VCaP (cell line): ENCODE measurements around the gene ARHGAP9.
A peak's percentile ranks its signal among the peaks of the same experiment; 100 is the strongest.

Experiments used
- H3K27ac ChIP-seq: fragments of 450-650 bp; 2 replicates; pipeline ENCODE4 v1.5.1; 2017
- TF ChIP-seq, protein P1 (sequence below): fragments of 450-650 bp; conservative IDR thresholded peaks from 2 replicates; pipeline ENCODE4 v1.5.1; 2017; ENCODE audit warnings: mild to moderate bottlenecking, moderate library complexity

Gene ARHGAP9

DNA sequence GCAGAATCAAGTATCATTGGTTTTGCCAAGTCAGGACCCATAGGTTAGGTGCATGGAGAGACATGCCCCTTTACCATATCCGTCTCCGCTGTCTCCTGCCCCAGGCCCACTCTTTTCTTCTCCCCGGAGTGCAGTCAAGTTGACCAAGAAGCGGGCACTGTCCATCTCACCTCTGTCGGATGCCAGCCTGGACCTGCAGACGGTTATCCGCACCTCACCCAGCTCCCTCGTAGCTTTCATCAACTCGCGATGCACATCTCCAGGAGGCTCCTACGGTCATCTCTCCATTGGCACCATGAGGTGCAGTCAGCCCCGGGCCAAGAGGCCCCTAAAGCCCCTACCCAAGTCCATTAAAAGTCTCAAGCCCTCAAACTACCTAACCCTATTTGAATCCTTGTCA is 15.1 kb downstream of the ARHGAP9 start:
- H3K27ac ChIP-seq, result no peak overlapping the region
- TF ChIP-seq, protein P1, sequence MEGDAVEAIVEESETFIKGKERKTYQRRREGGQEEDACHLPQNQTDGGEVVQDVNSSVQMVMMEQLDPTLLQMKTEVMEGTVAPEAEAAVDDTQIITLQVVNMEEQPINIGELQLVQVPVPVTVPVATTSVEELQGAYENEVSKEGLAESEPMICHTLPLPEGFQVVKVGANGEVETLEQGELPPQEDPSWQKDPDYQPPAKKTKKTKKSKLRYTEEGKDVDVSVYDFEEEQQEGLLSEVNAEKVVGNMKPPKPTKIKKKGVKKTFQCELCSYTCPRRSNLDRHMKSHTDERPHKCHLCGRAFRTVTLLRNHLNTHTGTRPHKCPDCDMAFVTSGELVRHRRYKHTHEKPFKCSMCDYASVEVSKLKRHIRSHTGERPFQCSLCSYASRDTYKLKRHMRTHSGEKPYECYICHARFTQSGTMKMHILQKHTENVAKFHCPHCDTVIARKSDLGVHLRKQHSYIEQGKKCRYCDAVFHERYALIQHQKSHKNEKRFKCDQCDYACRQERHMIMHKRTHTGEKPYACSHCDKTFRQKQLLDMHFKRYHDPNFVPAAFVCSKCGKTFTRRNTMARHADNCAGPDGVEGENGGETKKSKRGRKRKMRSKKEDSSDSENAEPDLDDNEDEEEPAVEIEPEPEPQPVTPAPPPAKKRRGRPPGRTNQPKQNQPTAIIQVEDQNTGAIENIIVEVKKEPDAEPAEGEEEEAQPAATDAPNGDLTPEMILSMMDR, result no peak

DNA sequence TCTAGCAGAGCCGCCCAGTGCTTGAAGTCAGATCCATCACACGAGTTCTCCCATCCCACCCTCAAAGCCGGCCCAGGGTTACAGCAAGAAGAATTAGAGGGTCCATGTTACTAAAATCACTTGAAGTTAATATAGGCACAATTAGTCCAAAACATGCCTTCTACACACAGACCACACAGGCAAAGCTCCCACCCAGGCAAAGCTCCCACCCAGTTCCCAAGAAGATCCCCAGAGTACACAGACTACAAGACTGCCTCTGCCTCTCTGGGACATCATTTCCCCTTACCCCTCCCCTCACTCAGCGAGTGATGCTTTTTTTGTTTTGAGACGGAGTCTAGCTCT is 16.8 kb downstream of the ARHGAP9 start:
- TF ChIP-seq, protein P1, result no peak; the same call in none of the 2 replicates
- peak overlapping the region; percentile 66 for H3K27ac ChIP-seq

DNA sequence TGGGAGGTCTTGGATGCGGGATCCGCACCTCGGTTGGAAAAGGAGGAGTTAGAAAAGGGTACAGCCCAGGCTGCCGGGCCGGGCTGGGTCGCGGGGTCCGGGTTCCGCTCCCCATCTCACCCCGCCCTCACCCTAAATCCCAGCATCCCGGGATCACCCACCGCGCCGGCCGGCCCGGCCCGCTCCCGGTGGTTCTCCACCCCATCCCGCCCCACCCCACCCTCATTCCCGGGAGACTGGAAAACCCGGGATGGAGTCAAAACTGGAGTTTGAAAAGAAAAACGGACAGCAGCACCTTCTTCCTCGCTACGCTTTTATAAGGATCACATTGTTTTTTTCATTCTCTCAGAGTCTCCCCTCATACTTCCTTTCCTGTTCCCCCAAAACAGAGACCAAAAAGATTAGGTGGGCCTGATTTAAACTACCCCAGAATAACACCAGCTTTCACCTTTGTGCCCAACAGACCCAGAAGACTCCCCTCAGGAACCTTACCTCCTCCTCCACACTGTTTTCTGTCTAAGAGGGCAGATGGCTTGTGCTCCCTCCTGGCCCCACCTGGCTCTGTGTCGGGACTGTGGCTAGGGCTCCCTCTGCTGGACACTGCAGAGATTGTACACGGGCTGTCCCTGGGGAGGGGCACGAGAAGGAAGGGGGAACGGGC is 17.3 kb downstream of the ARHGAP9 start:
- TF ChIP-seq, protein P1, result peak; percentile 99
- H3K27ac ChIP-seq, result peak overlapping the region; percentile 66

DNA sequence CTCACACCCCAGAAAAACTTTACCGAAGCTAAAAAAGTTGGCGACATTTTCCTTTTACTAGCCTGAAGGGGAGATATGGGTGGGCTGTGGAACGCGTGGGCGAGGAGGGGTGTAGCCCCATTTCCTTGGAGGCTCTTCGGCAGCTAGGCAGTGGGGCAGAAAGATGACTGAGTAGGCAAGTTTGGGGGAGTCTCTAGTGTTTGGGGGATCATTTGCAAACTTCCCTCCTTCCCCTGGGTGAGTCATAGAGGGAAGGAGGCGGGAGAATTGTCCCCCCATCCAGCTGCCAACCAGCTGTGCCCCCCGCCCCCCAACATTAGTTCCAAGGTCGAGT is 17.8 kb downstream of the ARHGAP9 start:
- H3K27ac ChIP-seq, result peak overlapping the region; percentile 66
- TF ChIP-seq, protein P1, result no peak

DNA sequence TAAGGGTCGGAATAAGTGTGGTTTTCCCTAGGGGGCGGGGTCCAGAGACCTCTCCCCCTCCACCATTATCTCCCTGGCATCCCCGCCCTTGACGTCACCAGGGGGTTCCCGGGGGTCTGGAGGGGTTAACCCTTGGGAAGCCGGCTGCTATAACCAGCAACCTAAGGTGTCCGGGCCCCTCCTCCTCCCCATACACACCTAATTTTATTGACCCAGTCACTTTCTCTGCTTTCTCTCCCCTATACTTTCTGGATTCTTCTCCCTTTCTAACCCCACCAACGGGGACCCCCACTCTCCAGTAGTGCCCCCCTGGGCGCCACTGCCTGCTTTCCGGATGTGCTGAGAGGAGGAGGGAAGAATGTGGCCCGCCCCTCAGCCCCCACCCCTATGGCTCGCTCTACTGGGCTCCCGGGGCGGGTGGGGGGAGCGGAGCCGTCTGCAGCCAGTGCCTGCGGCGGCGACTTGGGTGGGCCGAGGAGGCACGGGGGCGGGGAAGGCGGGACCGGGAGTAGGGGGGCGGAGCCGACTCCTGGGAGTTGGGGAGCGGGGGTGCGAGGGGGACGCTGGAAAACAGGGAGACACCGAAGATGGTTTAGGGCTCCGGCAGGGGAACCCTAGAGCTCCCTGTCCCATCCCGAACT is 18.3 kb downstream of the ARHGAP9 start:
- TF ChIP-seq, protein P1, result no peak
- no peak overlapping the region; the same call in 1 of the 2 replicates for H3K27ac ChIP-seq

DNA sequence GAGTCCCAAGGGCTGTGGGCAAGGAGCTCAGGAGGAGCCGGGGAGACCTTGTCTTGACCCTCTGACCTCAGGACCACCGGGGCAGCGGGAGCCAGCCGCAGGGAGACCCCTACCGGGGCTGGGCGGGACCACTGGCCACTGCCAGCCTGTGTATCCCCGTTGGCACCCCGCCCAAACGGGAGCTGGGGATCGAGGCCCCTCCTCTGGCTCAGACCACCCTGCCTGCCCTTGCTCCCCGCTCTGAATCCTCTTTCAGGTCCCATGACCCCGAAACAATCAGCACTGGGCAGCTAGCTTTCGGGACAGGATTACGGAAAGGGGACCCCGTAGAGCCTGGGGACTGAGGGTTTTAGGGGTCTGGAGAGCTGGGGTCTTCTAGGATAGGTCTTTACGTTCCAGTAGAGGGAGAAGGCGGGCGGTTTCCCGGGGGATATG is 18.8 kb downstream of the ARHGAP9 start:
- H3K27ac ChIP-seq, result no peak overlapping the region
- TF ChIP-seq, protein P1, result no peak

DNA sequence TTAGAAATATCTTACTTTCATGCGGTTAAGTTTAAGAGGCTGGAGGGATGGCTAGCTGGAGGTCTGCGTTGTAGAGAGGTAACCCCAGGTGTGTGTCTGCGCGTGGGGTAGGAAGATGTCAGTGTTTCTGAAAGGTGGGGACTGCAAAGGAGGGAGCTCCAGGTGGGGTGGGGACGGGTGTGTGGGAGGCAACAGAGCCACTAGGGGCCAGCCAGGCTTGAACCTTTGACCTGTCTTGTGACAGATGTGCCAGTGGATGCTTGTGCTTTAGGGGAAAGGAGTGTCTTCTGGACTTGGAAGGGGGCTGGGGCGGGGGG is 19.2 kb downstream of the ARHGAP9 start:
- TF ChIP-seq, protein P1, result no peak
- H3K27ac ChIP-seq, result no peak overlapping the region
